GM23338 (cell line): ENCODE data around the gene NRXN2. TPM values are rescaled to one million over a fixed set of nuclear protein-coding genes. Genes with fewer than 3 reads are reported as not detected.

Source experiments
- CREB1 ChIP-seq: fragments of 250-450 bp; sonication (Bioruptor Pico); IDR thresholded peaks from 2 replicates; pipeline ENCODE4 v1.5.0; 2020; ENCODE audit warnings: low read depth, mild to moderate bottlenecking, moderate library complexity
- EZH2 ChIP-seq: fragments of 200-600 bp; sonication (generic); IDR thresholded peaks from one replicate; pipeline ENCODE4 v1.8.0; 2017; ENCODE audit warnings: antibody characterized with exemption, mild to moderate bottlenecking, low read depth; ENCODE audit not compliant: unreplicated experiment
- REST ChIP-seq: IDR thresholded peaks from one replicate; pipeline ENCODE4 v1.6.1; 2018; ENCODE audit warnings: antibody characterized with exemption; ENCODE audit not compliant: unreplicated experiment
- ZNF462 ChIP-seq: fragments of 250-450 bp; sonication (Bioruptor Pico); IDR thresholded peaks from 2 replicates; pipeline ENCODE4 v1.5.0; 2020; ENCODE audit warnings: mild to moderate bottlenecking, moderate library complexity
- polyA plus RNA-seq: library from polyadenylated mRNA; unstranded; fragments of >200 nt; fragmentation: Nextera tagmentation; extraction: Ambion mirVana; gene quantifications from 2 replicates; pipeline ENCODE4 v1.2.1, GENCODE V29; 2016
- total RNA-seq: library from RNA; depleted of rRNA; stranded (reverse); fragments of >200 nt; shearing (Covaris generic); gene quantifications from 2 replicates; pipeline ENCODE4 v1.2.3, GENCODE V29; 2014

NRXN2 gene
- total and polyA plus RNA-seq, 2 experiments from 2014 or later, result 3.4 to 17.0 TPM

DNA sequence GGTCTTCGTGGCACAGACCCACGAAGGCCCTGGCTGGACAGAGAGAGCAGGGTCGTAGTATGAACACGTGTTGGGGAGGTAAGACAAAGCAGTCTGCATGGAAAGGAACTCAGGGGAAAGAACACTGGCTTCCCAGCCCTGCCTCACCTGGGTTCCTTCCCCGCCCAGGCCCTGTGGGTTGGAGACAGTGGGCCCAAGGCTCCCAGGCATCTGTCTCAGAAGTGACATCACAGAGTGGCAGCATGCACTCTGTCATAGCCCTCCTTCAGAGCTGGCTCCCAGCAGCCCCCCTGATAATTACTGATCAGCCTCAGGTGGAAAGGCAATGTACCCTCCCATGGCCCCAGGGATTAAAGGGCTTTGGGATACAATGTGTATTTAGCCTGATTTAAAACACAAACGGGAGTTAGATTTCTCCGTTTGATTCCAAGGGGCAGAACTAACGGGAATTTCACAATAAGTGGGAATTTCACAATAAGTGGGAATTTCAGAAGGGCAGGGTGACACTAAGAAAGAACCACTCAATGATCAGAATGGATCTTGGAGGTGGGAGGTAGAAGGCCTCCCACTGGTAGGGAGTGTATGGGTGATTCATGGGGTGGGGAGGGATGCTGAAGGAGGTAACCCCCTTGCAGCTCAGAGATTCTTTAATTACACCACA is 66.9 kb downstream of the NRXN2 start (continued):
- TF ChIP-seq ZNF462 (CRISPR knock-in tag) (no peak), REST (no peak), CREB1 (CRISPR knock-in tag) (no peak), EZH2 (no peak)
